Measurements from ENCODE around the gene DDX23. TPM values are rescaled to one million over a fixed set of nuclear protein-coding genes. Genes with fewer than 3 reads are reported as not detected.
A peak's percentile ranks its signal among the peaks of the same experiment; 100 is the strongest.
"Not testable (repeated sequence)": the region's sequence is repeated elsewhere in the genome, so short reads cannot be mapped to it uniquely, and the experiment has no call there.

Gene DDX23
- total RNA-seq, 1 donor from 2014 or later = 32.4 TPM

GRCh38 chr12:48866052-48866711 is 14.2 kb upstream of the DDX23 start:
- no peak for DNase-seq
- peak; percentile 19 for ATAC-seq (ENCODE audit: poor library complexity)
- intact Hi-C loops (cut with DNase I) = no loop called here

- DNase-seq = peak; percentile 90
- ATAC-seq (ENCODE audit: poor library complexity) = peak; percentile 99
- intact Hi-C loops (cut with DNase I) = no loop called here
Measured at GRCh38 chr12:48865281-48866051, 13.5 kb upstream of the DDX23 start, which contains the start of gene RND1. Gene RND1, minus strand, starts transcription at chr12:48865870. Its CDS starts 103 bp downstream, at chr12:48865767.

DNA sequence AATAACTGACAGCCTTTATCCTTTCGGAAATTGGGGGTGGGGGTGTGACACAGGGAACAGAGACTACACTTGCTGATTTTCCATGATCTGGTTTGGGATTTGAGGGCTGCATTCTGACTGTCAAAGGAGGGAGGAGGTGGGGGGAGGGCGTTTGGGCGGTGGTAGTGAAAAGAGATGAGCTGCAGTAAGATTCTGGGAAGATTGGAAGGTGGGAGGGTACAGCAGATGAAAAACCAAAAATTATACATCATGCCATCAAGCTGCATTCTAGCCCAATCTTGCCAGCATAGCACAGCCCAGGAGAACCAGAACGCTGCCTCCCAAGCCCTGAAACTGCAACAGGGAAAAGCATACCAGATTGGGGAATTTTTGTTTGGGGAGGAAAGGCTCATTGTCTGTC is 11.3 kb upstream of the DDX23 start:
- DNase-seq (no peak), ATAC-seq (ENCODE audit: poor library complexity) (no peak)
- intact Hi-C loops (cut with DNase I) = no loop called here

DNA sequence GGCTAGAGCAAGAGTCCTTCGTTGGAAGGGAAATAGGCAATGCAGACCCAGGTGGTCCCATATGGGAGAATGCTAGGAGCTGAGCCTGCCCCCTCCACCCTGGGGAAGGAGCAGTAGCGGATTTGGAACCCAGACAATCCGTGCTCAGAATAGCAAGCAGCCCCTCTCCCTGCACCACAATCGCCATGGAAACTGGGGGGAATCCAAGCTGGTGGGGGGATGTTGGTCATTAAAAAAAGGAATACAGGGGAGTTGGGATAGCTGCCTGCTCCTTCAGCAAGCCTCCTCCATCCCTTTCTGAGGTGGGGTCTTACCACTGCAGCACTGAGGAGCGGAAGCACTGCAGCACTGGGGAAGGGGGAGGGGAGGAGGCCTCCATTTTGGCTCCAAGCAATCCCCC is 10.8 kb upstream of the DDX23 start:
- DNase-seq = no peak

DNA sequence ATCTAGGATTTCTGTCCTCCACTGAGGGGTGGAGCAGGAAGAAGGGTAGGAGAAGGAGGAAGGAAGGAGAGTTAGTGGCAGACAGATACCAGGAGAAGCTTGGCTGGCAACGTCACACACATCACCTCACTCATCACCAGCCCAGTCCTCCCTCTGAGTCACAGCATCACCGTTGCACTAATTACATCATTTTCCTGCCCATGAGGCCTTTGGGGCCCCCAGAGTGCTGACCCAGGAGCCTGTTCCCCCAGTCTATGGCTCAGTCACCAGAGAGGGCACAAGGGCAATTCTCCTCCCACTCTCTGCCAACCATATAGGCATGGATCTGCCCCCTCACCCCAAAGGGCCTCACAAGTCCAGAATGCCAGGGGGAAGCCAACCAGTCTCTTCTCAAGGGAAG is 9.1 kb upstream of the DDX23 start:
- intact Hi-C loops (cut with DNase I) = no loop called here
- DNase-seq (no peak), ATAC-seq (ENCODE audit: poor library complexity) (no peak)

More for the DNA sequence above, 10.8 kb upstream of the DDX23 start:
- intact Hi-C loops (cut with DNase I) = no loop called here
- ATAC-seq (ENCODE audit: poor library complexity) = no peak

DNA sequence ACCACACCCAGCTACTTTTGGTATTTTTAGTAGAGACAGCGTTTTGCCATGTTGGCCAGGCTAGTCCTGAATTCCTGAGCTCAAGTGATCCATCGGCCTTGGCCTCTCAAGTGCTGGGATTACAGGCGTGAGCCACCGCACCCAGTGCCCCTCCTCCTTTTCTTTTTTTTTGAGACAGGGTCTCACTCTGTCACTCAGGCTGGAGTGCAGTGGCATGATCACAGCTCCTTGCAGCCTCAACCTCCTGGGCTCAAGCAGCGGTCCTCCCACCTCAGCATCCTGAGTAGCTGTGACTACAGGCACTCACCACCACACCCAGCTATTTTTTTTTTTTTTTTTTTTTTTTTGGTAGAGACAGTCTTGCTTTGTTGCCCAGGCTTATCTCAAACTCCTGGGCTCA is 8.3 kb upstream of the DDX23 start:
- DNase-seq; intact Hi-C loops (cut with DNase I); ATAC-seq (ENCODE audit: poor library complexity): not testable (repeated sequence)

DNA sequence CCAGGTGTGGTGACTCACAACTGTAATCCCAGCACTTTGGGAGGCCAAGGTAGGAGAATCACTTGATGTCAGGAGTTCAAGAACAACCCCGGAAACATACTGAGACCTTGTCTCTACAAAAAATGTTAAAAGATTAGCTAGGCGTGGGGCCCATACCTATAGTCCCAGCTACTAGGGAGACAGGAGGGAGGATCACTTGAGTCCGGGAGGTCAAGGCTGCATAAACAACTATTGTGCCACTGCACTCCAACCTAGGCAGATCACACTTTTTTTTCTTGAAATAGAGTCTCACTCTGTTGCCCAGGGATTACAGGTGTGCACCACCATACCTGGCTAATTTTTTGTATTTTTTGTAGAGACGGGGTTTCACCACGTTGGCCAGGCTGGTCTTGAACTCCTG is 7.6 kb upstream of the DDX23 start:
- DNase-seq = no peak
- intact Hi-C loops (cut with DNase I) = loop anchor here (10.0 kb wide), 1 partner anchor 75 kb away; no protein-coding TSS in a partner anchor
- ATAC-seq (ENCODE audit: poor library complexity) = no peak

DNA sequence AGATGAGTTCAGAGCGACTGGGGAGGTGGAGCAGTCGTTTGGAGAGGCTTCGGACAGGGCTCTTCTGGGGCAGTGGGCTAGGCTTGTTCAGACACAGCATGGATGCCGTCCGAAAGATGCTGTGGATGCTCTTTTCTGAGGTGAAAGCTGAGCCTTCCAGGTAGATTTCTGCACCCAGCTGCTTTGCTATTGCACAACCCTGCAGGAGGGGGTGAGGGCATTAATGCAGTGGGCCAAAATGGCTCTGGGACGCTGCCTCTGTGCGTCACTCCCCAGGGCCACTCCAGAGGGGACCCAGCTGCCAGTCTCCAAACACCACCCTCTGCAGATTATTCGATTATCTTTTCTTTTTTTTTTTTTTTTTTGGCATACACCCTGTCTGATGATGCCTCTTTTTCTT is 6.1 kb upstream of the DDX23 start:
- DNase-seq = no peak
- intact Hi-C loops (cut with DNase I) = loop anchor here (10.0 kb wide), 1 partner anchor 77 kb away; no protein-coding TSS in a partner anchor
- ATAC-seq (ENCODE audit: poor library complexity) = no peak

DNA sequence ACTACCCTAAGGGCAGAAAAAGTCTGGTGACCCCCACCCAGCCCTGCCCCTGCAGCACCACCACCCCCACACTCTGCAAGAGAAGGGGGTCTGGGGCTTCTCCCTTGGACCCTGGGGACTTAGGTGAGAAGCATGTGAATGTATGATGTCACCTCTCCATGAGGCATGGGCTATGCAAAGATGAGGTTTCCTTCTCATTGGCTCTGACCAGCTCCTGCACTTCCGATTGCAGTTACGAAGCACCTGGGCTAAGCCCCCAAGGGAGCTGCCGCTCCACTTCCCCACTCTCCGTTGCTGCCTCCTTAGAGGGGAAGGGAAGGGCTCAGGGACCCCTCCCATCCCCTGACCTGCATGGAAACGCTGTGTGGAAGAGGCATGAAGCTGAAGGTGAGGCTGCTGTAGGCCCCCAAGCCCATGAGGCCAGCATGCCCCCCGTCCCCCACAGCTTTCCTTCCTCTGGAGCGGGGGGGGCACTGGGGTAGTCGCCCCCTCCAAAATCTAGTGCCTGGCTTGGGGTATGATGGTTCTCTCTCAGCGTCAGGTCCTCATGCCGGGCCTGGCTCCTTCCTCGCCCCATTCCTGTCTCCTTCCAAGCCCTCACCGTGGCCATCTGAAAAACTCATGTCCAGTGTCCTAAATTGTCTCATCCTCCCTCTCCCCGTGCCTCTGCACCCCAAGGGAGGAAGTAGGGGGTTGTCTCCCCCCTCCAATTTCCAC is 5.5 kb upstream of the DDX23 start:
- ATAC-seq (ENCODE audit: poor library complexity) (no peak), DNase-seq (no peak)
- intact Hi-C loops (cut with DNase I) = loop anchor here (10.0 kb wide), 1 partner anchor 77 kb away; no protein-coding TSS in a partner anchor

- no peak for ATAC-seq (ENCODE audit: poor library complexity)
- DNase-seq = no peak
- intact Hi-C loops (cut with DNase I) = loop anchor here (10.0 kb wide), 1 partner anchor 78 kb away; no protein-coding TSS in a partner anchor
Measured at GRCh38 chr12:48856379-48856778, 4.4 kb upstream of the DDX23 start.

DNA sequence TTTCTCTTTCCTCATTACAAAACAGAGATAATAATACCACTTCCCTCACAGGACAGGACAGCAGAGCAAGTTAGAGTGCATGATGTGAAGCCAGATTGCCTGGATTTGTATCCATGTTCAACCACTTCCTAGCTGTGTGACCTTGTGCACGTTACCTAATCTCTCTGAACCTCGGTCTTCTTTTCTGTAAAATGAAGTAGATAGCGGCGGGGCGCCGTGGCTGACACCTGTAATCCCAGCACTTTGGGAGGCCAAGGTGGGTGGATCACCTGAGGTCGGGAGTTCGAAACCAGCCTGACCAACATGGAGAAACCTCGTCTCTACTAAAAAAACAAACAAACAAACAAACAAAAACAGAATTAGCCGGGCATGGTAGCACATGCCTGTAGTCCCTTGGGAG is 3.0 kb upstream of the DDX23 start:
- intact Hi-C loops (cut with DNase I) = loop anchor here (5.0 to 10.0 kb wide), 2 partner anchors 80 to 142 kb away; partner anchors contain the start of gene DDN
- ATAC-seq (ENCODE audit: poor library complexity); DNase-seq: not testable (repeated sequence)

DNA sequence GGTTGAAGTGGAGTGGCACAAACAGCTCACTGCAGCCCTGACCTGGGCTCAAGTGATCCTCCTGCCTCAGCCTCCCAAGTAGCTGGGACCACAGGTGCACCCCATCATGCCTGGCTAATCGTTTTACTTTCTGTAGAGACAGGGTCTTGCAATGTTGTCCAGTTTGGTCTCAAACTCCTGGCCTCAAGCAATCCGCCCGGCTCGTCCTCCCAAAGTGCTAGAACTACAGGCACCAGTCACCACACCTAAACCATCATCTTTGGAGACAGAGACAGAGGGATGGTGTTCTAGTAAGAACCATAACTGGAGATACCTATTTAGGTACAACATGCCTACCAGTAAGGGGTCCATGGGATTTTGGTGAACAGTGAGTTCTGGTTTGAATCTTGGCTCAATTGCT is 2.5 kb upstream of the DDX23 start:
- intact Hi-C loops (cut with DNase I) = loop anchor here (5.0 to 10.0 kb wide), 2 partner anchors 80 to 143 kb away; partner anchors contain the start of gene DDN
- DNase-seq (no peak), ATAC-seq (ENCODE audit: poor library complexity) (no peak)

DNA sequence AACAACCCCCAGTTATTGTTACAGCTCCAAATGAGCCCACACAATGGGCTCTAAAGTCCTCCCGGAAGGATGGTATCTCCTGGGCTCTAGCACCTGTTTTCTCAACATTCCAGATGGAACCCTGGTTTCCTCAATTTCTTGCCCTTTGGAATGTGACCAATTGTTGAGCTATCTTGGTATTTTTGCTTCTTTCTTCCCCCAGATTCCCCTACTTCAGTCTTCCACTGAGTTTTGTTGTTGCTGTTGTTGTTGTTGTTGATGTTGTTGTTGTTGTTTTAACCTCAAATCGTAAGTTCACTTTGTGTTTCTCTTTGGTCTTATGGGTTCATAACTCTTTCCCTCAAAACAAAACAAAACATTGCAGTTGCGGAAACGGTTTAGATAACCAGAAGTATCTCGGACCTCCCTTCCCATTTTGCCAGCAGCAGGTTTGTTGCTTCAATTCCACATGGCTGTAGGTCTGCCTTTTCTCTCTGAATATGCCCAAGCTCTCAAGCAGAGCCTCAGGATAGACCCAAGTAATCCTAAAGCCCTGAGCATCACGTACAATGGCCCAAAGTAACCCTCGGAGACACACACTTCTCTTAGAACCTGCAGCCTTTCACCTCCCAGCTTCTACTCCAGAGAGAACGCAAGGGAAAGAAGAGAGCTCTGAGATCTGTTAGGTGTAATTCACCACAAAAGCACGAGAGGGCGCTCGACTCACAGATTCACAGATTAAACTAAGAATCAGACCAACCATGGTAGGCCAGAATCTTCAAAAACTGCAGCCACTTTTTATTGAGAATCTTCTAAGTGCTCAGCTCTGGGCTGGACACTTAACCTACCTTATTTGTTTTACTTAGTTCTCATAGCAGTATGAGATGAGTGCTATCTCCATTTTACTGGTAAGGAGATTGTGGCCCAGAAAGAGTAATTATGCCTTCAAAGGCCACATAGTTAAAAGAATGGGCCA is 1.0 kb upstream of the DDX23 start:
- intact Hi-C loops (cut with DNase I) = loop anchor here (2.0 to 10.0 kb wide), 3 partner anchors 38 to 144 kb away; partner anchors contain the start of gene DDN
- peak; percentile 82 for ATAC-seq (ENCODE audit: poor library complexity)
- DNase-seq = peak; percentile 73

DNA sequence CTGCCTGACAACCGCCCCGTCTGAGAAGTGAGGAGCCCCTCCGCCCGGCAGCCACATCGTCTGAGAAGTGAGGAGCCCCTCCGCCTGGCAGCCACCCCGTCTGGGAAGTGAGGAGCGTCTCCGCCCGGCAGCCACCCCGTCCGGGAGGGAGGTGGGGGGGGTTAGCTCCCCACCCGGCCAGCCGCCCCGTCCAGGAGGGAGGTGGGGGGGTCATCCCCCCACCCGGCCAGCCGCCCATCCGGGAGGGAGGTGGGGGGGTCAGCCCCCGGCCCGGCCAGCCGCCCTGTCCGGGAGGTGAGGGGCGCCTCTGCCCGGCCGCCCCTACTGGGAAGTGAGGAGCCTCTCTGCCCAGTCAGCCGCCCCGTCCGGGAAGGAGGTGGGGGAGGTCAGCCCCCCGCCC is 9.9 kb downstream of the DDX23 start:
- intact Hi-C loops (cut with DNase I); DNase-seq; ATAC-seq (ENCODE audit: poor library complexity): not testable (repeated sequence)

DNA sequence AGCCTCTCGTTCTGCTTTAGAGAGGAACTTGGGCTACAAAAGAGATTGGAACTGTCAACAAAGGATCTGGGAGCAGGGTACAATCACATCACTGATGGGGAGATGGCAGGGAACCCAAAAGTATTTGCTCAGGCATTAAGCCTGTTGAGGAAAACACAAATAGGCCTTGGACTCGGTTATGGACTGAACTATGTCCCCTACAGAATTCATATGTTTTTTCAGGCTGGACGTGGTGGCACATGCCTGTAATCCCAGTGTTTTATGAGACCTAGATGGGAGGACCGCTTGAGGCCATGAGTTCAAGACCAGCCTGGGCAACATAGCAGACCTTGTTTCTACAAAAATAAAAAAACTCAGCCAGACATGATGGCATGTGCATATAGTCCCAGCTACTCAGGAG is 13.9 kb downstream of the DDX23 start:
- intact Hi-C loops (cut with DNase I) = no loop called here
- DNase-seq (no peak), ATAC-seq (ENCODE audit: poor library complexity) (no peak)

GRCh38 chr12:48832321-48833060 is 19.5 kb downstream of the DDX23 start:
- intact Hi-C loops (cut with DNase I) = no loop called here
- DNase-seq = no peak
- ATAC-seq (ENCODE audit: poor library complexity) = no peak

GRCh38 chr12:48831257-48831656 is 20.7 kb downstream of the DDX23 start:
- ATAC-seq (ENCODE audit: poor library complexity) (no peak), DNase-seq (no peak)
- intact Hi-C loops (cut with DNase I) = no loop called here
